ENCODE data around the gene MYL7.

GRCh38 chr7:44096326-44096881 is 44.7 kb downstream of the MYL7 start:
- TF ChIP-seq CREB1 (CRISPR knock-in tag; IDR thresholded peaks at IDR 0.05; ENCODE audit: low read depth) (no peak), REST (IDR thresholded peaks at IDR 0.05; ENCODE audit: unreplicated experiment) (no peak), CTCF (conservative IDR thresholded peaks at IDR 0.05; ENCODE audit: low read depth in 2 of 2) (0 out of 4 replicates have a peak, but pooled peaks of 1 of the 2 experiments have one; percentile 10), EZH2 (IDR thresholded peaks at IDR 0.05; ENCODE audit: low read depth, unreplicated experiment) (no peak), POLR2AphosphoS5 (IDR thresholded peaks at IDR 0.05; ENCODE audit: low read depth) (no peak)
